GM19397 (cell line): ENCODE measurements around the gene FGFR3.

Source experiments
- ATAC-seq: cut with Tn5 transposase; IDR thresholded peaks from one replicate; pipeline ENCODE4 v1.9.1; 2021; ENCODE audit warnings: mild to moderate bottlenecking, moderate library complexity; ENCODE audit not compliant: unreplicated experiment

FGFR3 gene

DNA sequence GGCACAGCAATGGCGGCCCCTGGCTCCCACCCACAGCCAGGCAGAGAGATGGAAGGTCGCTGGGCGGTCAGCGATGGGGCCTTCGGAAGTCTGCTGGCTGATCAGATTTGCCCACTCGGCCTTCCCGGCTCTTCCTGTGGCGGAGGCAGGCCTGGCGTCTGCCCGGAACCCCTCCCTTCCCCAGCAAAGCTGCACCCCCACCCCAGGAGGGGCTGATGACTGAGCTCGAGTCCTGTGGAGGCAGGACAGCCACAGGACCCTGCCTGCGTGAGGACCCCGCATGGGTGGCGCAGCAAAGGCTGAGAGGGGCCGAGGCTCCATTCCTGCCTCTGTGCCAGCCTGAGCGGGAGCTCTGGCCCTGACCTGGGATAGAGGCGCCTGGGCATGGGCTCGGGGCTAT lies 37.0 kb upstream of the FGFR3 start:
- ATAC-seq: no peak

DNA sequence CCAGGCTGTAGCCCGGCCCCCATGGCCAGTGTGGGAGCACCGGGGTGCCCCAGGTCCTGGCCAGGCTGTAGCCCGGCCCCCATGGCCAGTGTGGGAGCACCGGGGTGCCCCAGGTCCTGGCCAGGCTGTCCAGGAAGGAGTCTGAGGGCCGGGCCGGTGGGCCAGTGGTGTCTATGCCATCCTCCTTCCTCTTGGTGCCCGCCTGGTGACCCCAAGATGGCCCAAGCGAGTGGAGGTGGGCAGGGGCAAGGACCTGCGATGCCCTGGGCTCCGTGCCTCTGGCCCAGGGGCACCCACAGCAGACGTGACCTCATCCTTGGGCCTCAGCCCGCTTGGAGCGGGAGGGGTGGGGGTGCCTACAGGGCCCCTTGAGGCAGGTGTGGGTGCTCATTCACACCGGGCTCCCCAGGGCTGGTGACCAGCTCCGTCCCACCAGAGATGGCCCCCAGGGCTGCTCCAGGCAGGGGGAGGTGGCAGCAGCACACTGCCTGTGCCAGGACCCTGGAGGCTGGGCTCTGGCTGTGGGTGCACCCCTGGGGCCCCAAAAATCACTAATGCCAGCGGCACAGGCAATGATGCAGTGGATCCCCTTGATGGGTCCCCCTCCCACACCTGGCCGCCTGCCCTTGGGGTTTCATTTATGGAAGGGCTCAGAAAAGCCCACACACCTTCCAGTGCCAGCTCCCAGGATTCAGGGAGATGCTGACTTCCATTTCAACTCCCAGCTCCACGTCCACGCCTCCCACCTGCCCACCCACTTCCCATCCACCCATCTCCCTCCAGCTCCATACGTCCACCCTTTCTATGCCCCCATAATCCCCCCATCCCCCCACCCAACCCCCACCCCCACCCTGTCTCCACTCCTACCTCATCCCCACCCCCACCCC lies 36.0 kb upstream of the FGFR3 start:
- no peak for ATAC-seq

DNA sequence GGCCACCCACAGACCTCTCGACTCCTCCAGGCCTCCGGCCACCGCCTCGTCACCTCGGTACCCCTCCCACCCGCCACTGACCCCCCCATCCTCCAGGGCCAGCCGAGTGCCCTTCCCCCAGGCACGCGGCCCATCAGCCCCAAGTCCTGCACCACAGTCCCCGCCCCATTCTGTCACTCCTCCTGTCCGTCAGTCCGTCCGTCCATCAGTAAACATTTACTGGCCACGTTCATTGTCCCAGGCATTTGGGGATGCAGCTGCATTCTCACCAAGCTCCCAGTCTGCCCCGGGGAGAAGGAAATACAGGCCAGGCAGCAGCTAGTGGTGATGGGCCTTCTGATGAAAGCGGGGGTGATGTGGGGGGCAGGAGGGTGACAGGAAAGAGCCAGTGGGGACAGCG lies 35.3 kb upstream of the FGFR3 start:
- no peak for ATAC-seq

DNA sequence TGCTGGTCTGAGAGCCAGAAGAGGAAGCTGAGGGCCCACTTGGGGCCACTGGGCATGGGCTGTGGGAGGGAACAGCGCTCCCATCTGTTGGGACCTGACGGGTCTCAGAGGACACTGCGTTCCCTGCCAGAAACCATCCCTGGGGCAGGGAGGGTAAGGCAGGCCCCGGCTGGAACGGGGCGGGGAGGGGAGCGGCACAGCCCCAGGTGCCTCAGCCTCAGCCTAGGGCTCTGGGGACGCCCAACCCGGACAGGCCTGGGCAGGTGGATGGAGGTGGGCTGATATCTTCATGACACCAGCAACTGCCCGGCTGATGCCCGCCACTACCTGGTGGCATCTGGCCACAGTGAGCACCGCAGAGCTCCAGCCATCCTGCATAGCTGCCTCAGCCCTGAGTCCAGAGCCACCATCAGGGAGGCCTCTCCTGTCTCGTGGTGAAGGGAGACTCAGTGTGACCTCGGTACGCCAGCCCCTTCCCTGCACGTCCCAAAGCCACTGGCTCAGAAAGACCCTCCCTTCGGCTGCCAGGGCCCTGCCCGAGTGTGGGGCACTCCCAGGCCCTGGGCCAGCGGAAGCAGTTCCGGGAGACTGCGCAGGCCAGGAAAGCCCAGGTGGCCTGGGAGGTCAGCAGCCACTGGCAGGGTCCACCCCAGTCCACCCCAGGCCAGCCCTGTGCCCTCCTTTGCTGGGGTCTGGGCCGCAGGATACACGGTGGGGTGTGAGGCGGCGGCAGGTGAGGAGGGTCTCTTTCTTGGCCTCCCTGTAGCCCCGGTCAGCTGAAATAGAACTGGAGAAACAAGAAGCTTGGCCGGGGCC lies 34.6 kb upstream of the FGFR3 start:
- ATAC-seq: no peak

DNA sequence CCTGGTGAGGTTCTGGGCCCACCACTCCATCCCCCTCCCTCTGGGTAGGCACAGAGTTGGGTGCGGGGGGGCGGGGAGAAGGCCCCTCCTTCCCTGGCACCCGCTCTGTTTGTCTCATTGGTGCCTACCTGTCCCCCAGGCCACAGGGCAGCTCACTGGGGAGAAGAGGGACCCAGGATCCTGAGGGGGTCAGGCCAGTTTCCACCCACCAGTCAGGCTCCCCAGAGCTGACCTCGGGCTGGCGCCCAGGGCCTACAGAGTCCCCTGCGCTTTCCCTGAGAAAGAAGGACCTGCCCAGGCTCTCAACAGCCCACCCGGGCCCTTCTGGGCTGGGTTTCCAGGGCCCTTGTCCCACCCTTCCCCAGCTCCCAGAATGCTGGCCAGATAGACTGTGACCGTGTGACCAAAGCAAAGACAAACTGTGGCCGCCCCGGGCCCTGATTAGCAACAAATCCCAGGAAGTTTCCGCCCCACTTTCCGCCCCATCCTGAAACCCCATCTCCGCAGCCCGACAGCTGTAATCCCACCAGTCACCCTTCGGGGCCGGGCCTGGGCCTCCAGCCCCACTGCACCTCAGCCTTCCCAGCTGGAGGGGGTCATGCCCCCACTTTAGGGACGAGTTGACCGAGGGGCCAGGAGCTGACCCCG lies 33.8 kb upstream of the FGFR3 start:
- ATAC-seq: no peak

DNA sequence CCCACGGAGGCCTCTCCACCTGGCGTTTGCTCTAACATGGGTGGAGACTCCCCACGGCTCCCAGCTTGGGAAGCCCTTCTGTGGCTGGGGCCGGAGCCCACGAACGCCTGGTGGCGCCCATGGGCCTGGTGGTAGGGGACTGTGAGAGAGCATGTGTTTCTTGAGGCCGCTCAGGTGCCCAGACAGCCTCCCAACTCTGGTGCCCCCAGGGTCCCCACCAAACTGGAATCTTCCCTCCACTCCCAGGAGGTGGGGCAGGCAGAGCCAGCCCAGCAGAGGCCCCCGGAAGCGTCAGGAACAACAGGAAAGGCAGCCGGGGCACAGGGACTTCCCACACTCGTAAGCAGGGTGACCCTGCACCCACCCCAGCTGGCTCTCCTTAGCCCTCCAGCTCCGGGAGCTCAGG lies 33.3 kb upstream of the FGFR3 start:
- ATAC-seq: no peak

DNA sequence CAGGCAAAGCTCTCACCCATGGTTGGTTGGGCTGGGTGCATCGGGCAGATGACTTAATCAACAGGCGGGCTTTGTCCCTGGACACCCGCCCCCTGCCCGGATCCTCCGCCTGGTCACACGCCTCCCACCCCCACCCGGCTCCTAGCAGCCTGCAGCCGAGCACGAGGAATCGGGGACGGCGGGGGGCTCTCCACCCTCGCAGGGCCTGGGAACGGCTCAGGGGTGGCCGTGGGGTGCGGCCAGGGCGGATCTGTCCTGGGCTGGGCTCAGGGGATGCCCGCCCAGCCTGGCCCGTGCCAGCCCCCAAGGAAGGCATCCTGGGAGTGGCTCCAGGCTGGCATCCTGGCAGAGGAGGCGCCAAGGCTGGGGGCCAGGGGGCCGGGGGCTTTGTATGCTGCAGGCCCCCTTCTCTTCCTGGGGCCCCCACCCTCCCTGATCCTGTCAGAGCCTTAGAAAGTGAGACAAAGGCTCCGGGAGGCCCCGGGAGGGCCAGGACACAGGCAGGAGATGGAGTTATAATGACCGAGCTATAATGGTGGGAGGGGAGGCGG lies 32.5 kb upstream of the FGFR3 start:
- ATAC-seq: no peak

DNA sequence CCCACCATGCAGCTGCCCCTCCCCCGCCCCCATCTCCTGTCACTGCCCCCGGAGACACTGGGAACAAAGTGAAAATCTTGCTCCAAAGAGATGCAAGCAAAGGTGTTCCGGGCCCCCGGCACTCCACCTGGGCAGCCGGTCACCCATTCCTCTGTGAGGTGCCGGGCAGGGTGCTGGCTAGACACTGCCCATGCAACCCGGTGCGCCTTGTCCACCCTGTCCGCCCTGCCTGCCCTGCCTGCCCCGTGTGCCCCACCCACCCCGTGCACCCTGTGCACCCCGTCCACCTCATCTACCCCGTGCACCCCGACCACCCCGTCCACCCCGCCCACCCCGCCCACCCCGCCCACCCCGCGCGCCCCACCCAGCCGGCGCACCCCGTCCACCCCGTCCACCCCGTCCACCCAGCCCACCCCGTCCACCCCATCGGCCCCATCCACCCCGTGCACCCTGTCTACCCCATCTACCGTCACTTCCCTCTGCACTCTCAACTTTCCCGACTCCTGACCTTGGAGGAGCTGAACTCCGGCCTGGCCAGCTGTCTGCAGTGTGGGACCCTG lies 31.9 kb upstream of the FGFR3 start:
- ATAC-seq: no peak

DNA sequence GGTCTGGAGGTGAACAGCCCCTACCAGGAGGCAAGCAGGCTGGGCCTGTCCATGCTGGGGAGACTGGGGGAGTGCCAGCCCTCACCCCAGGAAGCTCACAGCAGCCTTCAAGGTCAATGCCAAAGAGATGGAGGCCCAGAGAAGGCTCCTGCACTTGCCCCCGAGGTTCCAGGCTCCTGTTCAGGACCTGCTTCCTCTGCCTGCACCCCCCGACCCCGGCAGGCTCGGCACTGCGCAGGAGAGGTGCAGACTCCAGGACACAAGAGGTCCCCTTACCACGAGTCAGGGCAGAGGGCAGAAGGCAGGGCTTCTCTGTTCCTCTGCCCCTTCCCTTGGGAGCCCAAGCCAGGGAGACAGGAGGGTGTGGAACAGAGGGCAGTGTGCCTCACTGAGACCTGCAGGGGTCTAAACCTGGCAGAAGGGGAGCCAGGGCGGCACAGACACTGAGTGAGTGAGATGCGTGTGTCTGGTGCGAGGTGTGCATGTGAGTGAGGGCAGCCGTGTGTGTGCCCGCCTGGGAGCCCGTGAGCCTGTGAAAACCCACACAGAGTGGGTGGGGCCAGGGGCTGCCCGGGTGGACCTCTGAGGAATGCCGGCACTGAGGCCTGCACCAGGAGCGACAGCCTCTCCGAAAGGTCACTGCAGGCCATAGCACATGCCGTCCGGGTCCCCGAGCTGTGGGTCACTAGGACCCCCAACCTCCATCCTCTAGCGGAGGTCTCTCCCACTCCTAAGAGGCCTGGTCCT lies 30.7 kb upstream of the FGFR3 start:
- ATAC-seq: no peak

DNA sequence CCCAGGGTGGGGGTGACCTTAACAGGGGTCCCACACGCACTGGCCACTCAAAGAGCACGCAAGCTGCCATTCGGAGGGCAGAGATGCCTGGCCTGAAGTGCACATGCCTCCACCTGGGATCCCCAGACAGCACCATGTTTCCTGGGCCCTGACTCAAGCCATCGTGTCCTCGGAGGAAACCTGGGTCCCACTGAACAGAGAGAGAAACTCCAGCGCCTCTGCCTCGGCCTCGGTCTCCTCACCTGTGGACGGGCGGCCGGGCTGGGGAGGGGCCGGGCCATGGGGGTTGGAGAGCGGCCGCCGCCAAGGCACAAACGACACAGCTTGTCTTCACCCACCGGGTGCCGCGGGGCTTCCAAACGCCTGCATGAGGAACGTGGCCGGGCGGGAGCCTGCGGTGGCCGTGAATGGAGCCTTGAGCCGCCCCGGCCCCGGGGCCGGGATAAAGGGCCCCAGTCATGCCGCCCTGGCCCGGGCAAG lies 30.0 kb upstream of the FGFR3 start:
- no peak for ATAC-seq

DNA sequence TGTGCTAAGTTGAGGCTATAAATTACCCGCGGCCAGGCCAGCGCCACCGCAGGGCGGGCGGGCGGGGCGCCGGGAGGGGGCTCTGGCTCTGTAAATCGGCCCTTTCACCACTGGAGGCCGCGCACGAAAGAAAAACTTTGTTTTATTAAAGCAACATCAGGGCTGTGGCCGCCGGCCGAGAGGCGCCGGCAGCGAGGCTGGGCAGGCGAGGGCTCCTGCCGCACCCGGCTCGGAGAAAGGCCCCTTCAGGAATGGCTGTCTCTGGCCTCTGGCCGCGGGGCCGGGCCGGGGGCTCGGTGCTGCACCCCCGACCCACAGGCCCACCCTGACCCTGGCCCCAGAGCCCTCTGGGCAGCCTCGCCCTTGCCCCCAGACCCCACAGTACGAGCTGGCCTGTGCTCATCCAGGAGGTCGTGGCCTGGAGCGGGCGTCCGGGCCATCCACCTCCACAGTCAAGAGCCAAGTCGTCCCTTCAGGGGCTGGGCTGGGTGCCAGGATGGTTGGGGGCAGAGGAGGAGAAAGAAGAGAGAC lies 29.5 kb upstream of the FGFR3 start:
- no peak for ATAC-seq

DNA sequence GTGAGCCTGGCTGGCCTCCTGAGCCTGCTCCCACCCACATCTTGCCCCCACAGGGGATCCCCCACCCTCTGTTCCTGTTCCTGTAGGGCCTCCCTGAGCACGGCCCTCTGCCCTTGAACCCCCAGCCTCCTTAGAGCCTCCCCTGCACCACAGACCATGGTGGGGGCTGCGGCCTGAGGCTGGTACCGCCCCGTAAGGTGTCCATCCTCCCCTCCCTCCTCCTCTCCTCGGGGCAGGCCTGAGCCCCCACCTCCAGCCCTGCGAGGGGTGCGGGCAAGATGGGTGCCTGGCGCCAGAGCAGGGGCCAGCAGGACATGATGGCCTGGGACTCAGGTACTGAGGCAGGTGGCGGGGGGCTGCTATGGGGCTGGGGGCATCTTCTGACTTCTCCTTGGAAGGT lies 28.4 kb upstream of the FGFR3 start:
- no peak for ATAC-seq

DNA sequence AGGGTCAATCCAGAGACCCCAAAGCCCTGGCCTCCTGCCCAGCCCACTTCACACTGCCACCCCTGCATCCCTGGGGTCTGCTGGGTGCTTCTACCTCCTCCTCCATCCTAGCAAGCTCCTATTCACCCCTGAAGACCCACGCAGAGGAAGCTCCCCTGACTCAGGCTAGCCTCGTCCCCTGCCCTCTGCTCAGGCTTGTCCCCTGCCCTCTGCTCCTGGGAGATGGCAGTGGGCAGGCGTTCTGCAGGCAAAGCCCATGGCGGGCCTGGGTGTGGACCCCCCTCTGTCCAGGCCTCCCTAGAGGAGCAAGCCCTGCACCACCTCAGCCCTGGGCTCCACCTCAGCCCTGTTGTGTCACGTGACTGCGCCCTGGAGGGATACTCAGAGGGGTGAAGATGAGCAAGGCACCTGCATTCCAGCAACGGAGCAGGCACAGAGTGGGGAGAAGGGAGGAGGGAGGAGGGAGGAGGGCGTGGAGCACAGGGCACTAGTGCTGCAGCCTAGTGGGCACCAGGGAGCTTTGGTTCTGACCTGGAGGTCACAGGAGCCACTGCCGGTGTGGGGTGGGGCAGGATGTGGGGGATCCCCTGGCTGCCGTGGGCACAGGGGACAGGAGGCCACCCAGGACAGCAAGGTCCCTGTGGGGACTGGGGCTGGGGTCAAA lies 27.6 kb upstream of the FGFR3 start:
- ATAC-seq: no peak

DNA sequence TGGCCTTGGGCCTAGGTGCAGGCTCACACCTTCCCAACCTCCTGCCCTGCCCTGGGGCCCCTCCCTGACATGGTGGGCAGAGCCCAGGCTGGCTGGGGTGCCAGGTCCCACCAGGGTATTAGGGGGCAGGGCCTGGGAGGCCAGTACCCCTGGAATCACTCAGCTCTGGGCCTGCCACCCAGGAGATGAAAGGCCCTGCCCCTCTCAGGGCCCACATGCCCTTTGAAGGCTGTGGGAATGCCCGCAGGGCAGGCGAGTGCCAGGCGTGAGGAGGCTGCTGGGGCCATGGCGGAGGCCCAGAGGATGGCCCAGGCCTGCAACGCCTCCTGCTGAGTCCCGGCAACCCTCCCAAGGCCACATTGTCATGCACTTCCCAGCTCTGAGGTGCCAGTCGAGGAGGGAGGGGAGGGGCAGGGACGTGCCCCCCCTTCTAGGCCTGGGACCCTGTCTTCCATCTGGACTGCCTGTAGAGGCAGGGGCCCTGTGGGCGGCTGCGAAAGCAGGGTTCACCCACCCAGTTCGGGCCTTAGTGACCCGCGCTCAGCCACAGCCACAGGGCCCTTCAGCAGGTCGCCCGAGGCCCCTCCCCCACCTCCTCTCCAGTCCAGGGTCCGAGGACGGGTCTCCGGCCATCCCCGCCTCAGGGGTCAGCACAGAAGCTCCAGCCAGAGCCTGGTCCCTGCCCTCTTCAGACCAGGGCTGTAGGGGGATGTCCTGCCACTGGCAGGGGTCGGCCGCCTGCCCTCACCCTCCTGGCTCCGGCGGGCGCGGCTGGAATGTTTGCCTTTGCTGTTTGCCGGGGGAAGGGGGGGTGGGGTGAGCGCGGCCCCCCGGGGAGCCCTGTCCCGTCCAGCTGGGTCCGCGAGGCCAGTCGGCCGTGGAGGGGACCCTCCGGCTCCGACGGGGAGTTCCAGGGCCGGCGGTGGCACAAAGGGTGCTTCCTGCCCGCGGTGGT lies 26.7 kb upstream of the FGFR3 start:
- no peak for ATAC-seq

DNA sequence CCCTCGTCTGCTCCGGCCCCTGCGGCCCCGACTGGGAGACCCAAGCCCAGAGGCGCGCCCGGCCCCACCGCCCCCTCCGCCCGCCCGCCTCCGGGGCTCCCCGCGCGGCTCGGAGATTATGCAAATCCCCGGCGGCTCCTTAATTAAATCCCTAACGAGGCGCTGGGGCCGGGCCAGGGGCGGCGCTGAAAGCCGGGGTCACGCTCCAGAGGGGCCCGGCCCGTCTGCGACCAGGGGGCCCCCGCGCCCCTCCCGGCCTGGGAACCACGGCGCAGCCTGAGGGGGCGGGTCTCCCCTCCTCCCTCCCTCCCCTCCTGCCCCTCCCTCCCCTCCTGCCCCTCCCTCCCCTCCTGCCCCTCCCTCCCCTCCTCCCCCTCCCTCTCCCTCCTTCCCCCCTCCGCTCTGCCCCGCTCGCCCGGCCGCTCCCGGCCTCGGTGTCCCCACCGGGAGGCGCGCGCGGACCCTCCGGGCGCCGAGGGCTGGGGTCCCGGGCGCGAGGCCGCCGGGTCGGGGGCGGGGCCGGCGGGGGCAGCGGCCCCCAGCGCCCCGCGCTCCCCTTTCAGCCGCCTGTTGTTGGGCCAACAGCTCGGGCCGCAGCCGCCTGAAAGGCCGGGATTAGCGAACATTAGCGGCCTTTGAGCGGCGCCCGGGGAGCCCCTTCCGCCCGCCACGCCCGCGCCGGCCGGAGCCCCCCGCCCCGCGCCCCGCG lies 25.9 kb upstream of the FGFR3 start:
- ATAC-seq: no peak

DNA sequence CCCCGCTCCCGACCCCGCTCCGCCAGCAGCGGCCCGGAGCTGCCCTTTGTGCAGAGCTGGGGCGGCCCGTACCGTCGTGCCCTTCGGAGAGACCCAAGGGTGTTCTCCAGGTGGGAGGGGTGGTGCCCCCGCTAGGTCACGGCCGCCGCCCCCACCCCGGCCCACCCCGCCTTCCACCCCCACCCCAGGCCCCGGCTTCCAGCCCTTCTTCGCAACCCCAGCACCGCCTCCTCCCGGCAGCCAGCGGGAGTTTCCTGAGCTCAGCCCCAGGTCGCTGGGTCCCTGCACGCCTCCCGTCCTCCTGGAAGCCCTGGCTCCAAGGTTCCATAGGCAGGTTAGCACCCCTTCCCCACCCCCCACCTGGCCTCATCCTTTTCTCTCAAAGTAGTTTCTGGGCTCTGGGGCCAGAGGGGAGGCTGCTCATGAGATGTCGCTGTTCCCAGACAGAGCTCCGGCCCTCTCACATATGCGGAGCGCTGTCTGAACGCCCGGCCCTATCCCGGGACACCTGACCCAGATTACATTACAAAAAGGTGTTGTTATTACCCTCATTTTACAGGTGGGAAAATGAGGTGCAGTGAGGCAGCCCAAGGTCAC lies 25.2 kb upstream of the FGFR3 start:
- ATAC-seq: no peak

DNA sequence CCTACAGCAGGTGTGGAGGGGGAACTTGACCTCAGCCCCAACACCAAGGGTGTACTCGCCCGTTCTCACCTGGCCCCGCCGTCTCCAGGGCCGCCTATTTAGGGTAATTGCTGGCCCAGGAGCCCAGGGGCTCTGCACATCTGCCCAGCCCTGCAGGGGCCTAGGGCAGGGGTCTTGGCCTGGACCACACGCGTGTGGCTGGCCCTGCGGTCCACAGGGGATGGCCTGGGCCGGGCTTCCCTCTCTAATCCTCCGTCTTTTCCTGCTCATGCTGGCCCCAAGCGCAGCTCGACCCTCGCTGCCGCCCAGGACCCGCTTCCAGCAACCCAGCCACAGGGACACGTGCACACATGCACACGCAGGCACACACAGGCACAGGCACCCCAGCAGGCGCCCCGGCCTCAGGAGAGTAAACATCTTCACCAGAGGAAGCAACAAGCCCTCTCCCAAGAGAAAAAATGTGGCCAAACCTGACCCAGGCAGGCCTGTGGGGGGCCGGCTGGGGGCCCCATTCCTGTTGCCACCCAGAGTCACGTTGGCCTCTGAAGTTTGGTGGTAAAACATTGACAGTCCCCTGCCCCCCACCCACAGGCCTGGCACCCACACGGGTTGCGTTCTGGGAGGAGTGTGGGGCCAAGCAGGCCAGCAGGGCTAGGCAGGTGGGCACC lies 24.6 kb upstream of the FGFR3 start:
- no peak for ATAC-seq
